ENCODE results near the gene NR2C1. TPM values are rescaled to one million over a fixed set of nuclear protein-coding genes. Genes with fewer than 3 reads are reported as not detected.

Gene NR2C1
- total RNA-seq, 1 donor, result 16.7 TPM

DNA sequence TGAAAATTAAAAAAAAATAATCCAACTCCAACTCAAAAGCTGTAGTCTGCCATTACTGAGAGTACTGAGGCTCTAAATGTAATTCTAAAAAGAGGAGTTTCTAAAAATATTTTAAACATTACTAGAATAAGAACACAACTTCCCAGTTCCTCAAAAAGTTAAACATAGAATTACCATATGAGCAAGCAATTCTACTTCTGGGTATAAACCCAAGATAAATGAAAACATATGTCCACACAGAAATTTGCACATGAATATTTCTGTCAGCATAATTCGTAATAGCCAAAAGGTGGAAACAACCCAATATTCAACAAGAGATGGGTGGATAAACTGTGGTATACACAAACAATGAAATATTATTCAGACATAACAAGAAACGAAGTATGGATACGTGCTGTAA lies 15.0 kb upstream of the NR2C1 start:
- DNase-seq (ENCODE audit: low read depth in 2 of 3, low spot score in 2 of 3), result no peak

DNA sequence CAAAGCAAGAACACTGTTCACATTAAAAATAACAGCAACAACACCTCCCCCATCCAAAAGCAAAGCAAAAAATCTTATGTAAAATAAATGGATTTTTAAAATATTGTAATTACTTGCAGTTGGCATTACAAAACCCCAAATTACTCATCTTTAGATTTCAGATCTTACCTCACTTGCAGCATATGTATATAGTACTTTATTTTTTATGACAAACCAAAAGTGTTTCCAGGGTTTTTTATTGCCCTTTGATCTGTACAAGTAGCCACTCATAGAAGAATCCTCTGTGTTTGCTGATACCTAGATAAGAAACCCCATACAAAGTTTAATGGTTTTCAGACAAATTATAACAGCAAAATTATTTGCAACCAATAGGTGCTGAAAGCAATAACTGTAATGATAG lies 12.2 kb upstream of the NR2C1 start:
- no peak for DNase-seq (ENCODE audit: low read depth in 2 of 3, low spot score in 2 of 3)

DNA sequence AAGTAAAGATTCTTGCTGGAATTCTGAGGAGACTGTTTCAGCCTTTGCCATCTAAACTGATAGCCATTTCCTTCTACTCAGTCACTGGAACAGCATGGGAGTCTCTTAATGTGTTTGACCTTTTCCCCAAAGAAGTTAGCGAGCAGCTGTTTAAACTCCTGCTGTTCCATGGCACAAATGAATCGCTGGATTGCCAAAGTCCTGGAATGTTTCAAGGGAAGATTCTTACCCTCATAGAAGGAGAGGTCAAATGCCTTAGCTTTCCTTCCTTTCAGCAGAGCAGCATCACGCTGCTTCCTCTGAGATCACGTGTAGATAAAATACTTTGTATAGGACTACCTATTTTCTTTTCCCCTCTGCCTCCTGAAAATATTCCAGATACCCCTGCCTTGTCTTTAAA lies 10.5 kb upstream of the NR2C1 start:
- no peak for DNase-seq (ENCODE audit: low read depth in 2 of 3, low spot score in 2 of 3)

DNA sequence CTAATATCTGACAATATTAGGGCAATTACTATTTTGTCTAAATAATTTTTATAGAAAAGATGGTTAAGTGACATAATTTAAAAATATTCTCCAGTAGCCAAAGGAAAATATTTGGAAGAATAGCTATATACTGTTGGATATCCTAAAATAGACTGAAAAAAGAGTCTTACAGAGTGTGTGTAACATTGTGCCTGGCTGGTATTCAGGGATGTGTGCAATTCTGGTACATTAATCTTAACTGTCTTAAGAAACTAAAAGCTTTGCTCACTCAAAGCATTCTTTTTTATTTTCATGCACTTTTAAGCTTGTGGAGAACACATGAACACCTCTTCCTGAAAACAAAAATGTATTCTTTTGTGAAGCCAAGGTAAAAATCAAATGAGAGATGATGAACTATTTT lies 10.1 kb upstream of the NR2C1 start:
- DNase-seq (ENCODE audit: low read depth in 2 of 3, low spot score in 2 of 3), result no peak

DNA sequence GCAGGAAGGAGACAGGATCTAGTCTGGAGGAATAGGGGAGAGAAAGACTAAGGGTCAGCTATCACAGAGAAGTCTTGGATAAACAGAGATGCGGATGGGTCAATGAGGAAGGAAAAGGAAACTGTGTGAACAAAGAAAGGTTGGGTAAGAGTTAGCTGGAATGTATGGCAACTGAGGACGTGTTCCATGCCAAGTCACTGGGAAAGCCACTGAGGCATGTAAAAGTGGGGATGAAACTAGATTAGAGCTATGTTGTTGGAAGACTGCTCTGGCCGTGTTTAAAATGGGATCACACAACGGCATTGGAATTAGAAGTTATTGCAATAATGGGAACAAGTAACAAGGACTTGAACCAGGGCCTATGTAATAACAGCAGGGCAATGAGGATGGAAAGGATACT lies 3.9 kb upstream of the NR2C1 start:
- no peak for DNase-seq (ENCODE audit: low read depth in 2 of 3, low spot score in 2 of 3)

DNA sequence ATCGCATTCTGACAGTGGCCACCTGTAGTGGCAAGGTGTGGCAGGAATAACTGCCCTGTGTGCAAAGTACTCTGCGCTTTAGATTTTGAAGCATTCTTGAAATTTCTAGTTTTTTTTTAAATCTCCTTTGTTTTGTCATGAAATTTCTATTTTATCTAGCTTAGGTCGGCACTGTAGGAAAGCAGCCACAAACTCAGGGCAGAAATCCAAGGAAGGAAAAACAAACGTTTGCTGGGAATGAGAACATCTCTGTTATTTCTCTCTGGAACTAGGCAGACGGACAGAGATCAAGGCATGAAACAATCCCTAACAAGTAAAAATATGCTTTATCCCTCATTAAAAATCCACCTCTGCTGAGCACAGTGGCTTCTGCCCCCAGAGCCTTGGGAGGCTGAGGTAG lies 1.3 kb upstream of the NR2C1 start:
- DNase-seq (ENCODE audit: low read depth in 2 of 3, low spot score in 2 of 3), result no peak

DNA sequence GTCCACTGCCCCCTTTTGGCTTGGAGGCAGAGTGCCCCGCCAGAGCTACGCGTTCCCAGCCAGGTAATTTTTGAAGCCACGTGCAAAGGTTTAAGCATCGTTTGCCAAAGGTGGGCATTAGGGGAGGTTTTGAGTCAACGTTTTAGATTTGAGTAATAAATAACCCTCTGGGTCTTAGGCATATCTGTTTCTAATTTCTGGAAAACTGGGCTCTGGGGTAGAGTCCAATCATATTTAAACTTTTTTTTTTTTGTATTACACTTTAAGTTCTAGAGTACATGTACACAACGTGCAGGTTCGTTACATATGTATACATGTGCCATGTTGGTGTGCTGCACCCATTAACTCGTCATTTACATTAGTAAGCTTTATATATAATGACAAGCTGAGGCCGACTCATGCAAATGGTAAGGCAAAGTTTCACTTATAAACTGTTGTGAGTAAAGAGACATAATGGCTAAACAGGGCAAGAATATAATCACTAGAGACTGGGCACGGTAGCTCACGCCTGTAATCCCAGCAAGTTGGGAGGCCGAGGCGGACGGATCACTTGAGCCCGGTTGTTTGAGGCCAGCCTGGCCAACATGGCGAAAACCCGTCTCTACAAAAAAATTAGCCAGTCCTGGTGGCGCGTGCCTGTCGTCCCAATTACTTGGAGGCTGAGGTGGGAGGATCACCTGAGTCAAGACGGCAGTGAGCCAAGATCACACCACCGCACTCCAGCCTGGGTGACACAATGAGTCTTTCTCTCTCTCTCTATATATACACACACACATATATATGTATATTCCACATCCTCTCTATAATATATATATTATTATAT lies 491 bp upstream of the NR2C1 start:
- peak in 1 of 3 donors; percentile 0 for DNase-seq (ENCODE audit: low read depth in 2 of 3, low spot score in 2 of 3)

DNA sequence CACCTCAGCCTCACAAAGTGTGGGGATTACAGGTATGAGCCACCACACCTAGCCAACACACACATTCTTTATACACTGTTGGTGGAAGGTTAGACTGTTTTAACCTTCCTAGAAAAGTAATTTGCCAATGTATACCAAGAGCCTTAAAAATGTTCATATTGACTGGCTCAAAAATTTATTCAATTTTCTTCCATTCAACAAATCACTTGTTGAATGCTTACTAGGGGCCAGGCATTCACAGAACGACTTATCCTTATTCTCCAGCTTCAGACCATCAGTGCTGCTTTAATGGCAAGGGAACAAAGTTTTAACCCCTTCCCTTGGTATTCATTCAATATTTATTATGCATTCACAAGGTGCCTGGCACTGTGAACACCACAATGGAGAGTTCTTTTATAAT lies 3.0 kb downstream of the NR2C1 start:
- no peak for DNase-seq (ENCODE audit: low read depth in 2 of 3, low spot score in 2 of 3)

DNA sequence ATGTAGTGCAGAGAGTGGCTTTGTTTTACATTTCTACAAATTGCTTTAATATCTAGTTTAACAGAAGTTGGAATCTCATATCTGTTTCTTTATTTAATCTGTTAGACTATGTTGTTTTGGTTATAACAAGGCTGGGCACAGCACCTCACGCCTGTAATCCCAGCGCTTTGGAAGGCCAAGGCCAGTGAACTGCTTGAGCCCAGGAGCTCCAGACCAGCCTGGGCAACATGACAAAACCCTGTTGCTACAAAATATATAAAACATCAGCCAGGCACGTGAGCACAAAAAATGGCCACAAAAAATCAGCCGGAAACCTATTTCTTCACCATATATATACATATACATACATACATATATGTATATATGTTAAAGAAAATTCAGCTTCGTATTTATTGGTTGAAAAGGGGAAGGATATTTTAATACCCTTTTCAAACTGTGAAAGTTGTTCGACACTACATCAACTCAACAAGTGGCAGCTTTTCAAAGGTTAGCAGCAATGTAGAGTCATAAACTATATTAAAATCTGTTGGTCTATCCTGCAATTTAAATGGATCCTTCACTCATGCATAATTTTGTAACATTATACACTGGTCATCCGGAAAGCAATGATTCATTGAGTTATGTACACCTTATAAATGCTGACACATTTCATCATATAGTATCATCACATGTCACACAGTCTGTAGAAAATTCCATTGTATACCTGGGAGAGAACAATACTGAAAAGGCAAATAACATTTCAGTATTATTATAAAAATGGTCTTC lies 7.1 kb downstream of the NR2C1 start:
- DNase-seq (ENCODE audit: low read depth in 2 of 3, low spot score in 2 of 3), result no peak

DNA sequence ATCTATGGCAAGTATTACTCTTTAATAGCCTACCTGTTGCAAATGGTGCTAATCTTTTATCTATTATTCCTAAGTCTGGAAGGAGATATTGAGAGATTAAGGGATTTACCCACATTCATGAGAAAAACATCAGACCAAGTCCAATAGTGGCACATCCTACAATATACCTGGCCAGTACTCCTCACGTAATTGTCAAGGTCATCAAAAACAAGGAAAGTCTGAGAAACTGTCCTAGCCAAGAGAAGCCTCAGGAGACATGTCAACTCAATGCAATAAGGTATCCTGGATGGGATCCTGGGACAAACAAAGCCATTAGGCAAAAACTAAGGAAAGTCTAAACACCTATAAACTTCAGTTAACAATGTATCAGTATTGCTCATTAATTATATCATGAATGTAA lies 12.5 kb downstream of the NR2C1 start:
- DNase-seq (ENCODE audit: low read depth in 2 of 3, low spot score in 2 of 3), result no peak

DNA sequence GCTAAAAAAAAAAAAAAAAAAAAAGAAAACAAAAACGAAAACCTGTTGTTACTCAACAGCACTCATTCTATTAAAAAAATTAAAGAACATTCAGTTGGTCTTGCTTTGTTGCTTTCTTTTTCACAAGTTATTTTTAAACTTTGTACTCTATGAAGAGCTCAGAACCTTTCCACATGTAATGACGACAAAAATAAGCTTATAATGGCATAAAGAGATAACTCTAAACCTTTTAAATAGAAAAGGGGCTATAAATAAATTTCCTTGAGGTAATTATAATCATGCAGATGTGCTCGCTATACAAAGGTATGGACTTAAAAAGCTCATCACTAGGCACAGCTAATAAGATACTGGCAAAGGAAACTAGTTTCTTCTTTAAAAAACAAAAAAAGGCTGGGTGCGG lies 13.4 kb downstream of the NR2C1 start:
- no peak for DNase-seq (ENCODE audit: low read depth in 2 of 3, low spot score in 2 of 3)

DNA sequence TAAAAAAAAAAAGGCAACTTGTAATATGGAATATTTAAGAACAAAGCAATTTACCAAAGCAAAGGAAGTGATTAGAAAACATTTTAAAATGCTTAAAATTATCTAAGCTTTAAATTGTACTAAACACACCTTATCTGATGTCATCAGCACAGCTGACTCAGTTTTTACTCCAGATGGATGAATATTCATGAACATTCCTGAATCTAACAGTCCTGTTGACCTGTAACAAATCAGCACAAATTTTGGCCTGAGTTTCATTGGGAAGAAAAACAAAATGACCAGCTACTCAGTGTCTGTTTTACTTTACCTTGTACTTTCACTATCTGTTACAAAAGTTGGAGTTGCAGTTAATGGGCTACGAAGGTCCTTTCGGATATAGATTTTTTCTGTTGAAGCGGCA lies 16.0 kb downstream of the NR2C1 start:
- no peak for DNase-seq (ENCODE audit: low read depth in 2 of 3, low spot score in 2 of 3)

DNA sequence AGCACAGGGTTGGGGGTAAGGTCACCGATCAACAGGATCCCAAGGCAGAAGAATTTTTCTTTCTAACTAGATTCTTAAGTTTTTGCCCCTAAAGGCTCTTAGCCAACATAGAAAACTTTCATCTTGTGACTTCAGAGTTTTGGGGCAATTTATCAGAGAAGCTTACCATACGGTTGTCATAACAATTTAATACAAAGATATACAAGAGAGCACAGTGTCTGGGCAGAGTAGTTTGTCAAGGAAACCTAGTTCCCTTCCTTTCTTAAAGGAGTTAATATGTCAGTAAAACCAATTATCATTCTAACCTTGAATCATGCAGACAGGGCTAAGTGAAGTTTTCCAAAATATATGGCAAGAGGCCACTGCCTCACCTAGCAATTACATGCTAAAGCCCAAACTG lies 18.4 kb downstream of the NR2C1 start:
- no peak for DNase-seq (ENCODE audit: low read depth in 2 of 3, low spot score in 2 of 3)

DNA sequence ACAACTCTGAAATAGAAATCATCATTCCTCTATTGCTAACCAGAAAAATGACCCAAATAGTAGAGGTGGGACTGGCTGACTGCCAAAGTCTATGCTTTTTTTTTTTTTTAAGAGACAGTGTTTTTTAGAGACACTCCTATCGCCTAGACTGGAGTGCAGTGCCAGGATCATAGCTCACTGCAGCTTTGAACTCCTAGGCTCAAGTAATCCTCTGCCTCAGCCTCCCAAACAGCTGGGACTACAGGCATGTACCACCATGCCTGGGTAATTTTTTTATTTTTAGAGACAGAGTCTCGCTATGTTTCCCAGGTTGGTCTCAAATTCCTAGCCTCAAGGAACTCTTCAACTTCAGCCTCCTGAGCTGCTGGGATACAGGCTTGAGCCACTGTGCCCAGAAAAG lies 19.2 kb downstream of the NR2C1 start:
- DNase-seq (ENCODE audit: low read depth in 2 of 3, low spot score in 2 of 3), result no peak

DNA sequence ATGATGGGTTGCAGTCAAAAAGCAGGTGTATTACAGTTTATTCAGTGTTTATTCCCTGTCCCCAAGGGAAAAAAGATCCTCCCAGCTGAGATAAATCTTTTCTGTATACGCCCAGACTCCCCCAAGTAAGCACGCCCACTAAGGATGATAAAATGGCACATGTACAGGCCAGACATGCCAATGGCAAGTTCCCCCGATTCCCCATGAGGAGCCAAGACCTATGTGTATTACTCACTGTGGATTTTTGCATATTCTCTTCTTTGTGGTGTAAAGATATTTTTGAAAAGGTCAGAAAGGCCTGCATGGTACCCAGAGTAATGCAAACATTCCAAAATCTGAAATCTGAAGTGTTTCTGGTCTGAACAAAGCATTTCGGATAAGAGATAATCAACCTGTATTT lies 22.2 kb downstream of the NR2C1 start:
- DNase-seq (ENCODE audit: low read depth in 2 of 3, low spot score in 2 of 3), result no peak

DNA sequence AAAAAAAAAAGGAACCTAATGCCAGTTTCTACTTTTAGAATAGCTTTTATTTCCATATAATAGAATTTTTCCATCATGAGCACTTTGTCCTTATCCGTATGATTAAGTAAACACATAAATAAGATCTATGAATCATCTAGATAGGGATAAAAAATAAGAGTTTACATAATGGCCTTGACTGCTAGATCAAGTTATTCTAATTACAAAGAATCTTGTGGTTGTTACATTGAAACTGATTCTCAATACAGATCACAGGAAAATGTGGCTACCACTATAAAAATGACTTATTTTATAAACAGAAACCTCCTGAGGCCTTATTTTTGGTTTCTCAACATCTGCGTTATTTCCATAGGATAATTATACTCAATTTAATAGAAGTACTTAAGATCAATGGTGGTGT lies 35.5 kb downstream of the NR2C1 start:
- no peak for DNase-seq (ENCODE audit: low read depth in 2 of 3, low spot score in 2 of 3)

DNA sequence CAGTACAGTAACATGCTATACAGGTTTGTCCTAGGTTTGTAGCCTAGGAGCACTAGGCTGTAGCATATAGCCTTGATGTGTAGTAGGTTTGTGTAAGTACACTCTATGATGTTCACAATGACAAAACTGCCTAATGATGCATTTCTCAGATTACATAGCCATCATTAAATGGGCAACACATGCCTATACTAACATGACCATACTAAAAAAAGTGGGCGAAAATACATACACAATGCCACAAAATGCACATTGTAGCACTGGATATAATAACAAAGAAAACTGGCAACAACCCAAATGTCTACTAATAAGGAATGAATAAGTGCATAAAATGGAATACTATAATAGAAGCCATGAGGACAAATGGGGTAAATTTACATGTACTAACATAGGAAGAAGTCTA lies 38.7 kb downstream of the NR2C1 start:
- no peak for DNase-seq (ENCODE audit: low read depth in 2 of 3, low spot score in 2 of 3)

DNA sequence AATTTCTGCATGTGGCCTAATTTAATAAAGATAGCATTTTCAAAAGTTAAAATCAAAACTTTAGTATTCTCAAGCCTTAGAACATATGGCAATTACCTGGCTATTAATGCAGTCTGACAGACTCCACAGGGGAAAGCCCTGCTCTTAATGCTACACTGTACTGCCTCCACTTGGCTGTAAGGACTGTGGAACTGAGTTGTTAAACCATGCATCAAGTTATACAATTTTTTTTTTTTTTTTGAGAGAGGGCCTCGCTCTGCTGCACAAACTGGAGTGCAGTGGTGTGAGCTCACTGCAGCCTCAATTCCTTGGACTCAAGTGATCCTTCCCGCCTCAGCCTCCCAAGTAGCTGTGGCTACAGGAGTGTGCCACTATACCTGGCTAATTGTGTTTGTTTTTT lies 50.9 kb downstream of the NR2C1 start:
- DNase-seq (ENCODE audit: low read depth in 2 of 3, low spot score in 2 of 3), result no peak

DNA sequence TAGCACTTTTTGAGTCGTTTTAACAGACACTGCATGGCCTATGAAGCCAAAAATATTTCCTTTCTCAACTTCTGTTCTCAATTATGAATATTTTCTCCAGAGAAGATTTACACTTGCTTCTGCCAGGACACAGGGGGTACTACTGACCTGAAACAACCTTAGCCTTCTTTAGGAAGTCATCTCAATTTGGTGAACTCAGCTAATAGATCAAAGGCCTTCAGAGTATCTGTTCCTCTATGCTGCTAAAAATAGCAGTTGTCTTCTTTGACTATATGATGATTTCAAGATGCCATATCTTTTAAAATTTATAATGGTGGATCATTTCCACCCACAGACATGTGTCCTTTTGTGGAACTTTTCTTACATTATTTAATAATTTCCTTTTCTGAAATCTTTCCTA lies 55.9 kb downstream of the NR2C1 start:
- DNase-seq (ENCODE audit: low read depth in 2 of 3, low spot score in 2 of 3), result no peak

DNA sequence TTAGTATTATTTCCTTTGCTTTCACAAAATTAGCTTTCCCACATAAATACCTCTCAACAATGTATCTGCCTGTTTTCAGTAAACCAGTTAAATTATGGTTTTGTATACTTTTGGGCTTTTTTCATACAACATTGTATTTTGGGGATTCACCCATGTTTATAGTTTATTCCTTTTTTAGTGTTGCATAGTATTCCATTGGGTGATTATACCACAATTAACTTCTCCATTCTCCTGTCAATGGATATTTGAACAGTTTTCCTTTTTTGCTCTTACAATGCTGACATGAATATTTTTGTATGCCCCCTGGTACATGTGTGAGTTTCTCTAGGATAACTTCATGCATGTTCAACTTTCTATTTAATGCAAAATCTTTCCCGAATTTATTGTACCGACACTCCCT lies 57.3 kb downstream of the NR2C1 start:
- no peak for DNase-seq (ENCODE audit: low read depth in 2 of 3, low spot score in 2 of 3)

DNA sequence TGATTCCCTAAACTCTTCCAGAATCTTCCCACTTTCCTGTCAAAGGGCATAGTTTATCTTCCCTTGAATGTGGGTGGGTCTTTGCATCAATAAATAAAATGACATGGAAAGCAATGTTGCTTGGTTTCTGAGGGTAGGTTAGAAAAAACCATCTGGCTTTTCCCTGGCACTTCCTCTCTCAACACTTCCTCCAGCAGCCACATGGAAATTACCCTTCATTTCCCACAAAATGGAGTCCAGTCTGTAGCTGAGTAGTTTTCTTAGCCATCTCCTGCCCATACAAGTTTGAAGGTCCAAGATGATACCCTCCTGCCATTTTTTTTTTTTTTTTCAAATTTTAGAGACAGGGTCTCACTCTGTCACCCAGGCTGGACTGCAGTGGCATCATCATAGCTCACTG lies 58.9 kb downstream of the NR2C1 start:
- no peak for DNase-seq (ENCODE audit: low read depth in 2 of 3, low spot score in 2 of 3)

DNA sequence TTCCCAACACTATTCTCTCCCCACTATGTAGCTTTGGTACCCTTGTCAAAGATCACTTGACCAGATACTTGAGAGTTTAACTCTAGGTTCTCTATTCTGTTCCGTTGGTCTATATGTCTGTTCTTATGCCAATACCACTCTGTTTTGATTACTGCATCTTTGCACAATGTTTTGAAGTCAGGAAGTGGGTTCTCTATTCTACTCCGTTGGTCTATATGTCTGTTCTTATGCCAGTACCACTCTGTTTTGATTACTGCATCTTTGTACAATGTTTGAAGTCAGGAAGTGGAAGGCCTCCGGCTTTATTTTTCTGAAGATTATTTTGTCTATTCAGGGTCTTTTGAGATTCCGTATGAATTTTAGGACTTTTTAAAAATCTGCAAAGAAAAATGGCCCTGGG lies 67.2 kb downstream of the NR2C1 start:
- DNase-seq (ENCODE audit: low read depth in 2 of 3, low spot score in 2 of 3), result no peak
